Peyer's patch (tissue), 4 donors: ENCODE results near the gene LIPE.

Experiments used
- CTCF ChIP-seq, 6 experiments: fragments of 450-650 bp in 4 of 6; fragments of 200-600 bp in 2 of 6; sonication (generic) in 1 of 6; IDR thresholded peaks; one replicate each; pipeline ENCODE4 v1.5.1; 2017 to 2019; ENCODE audit warnings: antibody characterized with exemption in 6 of 6, mild to moderate bottlenecking in 3 of 6, moderate library complexity in 1 of 6
- POLR2A ChIP-seq, 2 donors: fragments of 450-650 bp; IDR thresholded peaks; one replicate each; pipeline ENCODE4 v1.5.1; 2017; ENCODE audit warnings: antibody characterized with exemption in 2 of 2, mild to moderate bottlenecking in 2 of 2, moderate library complexity in 2 of 2

GRCh38 chr19:42403586-42403985 lies 23.6 kb downstream of the LIPE start:
- TF ChIP-seq CTCF (IDR thresholded peaks at IDR 0.05) (no peak), POLR2A (IDR thresholded peaks at IDR 0.05) (no peak)
